ENCODE results near the gene ABCA7.

ABCA7 gene

DNA sequence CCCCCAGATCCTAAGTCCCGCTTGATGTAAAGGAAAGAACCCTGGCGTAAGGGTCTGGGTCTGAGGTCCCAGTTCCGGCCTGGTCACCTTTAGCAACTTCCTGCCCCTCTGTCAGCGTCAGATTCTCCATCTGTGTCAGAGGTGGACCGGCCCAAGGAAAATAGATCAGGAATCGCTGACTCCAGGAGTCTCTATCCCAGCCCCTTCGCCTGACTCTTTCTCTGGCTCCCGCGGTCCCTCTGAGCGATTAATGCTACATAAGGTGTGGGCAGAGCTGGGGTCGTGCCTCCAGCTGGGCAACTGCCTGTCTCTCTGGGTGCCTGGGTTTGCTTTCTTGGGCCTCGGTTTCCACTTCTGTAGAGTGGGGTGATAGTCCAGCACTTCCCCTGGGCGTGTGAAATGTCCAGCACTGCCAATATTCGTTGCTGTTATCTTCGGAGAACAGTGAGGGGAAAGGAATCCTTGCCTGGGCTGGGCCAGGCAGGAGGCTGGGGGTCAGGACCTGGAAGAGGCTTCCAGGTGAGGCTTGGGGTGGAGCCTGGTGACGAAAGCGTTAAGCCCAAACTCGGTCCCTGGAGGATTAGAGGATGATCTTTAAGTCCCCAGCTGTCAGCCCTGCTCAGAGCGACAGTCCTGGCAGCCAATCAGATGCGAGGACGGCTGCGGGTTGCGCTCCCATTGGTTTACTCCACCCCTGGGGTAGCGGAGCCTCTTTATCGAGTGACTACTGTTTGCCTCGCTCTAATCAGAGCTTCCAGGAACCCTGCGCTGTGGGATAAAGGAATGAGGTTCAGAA is 767 bp downstream of the ABCA7 start:
- peak; percentile 76 for DNase-seq (ENCODE audit: low read depth)

DNA sequence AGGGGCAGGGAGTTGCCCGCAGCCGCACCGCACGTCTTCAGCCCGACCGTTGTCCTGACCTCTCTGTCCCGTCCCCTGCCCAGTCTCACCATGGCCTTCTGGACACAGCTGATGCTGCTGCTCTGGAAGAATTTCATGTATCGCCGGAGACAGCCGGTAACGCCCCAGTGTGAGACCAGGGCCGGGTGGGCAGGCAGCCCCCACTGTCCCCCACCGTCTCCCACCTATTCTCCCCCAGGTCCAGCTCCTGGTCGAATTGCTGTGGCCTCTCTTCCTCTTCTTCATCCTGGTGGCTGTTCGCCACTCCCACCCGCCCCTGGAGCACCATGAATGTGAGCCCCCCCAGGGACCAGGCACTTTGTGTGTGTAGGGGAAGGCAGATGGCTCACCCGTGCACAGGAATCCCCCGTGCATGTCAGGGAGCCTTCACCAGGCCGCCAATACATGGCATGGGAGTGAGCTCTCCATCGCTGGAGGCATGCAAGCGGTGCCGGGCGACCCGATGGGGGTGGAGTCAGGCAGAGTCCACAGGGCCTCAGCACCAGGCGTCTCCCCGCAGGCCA is 1.4 kb downstream of the ABCA7 start:
- no peak for DNase-seq (ENCODE audit: low read depth)

DNA sequence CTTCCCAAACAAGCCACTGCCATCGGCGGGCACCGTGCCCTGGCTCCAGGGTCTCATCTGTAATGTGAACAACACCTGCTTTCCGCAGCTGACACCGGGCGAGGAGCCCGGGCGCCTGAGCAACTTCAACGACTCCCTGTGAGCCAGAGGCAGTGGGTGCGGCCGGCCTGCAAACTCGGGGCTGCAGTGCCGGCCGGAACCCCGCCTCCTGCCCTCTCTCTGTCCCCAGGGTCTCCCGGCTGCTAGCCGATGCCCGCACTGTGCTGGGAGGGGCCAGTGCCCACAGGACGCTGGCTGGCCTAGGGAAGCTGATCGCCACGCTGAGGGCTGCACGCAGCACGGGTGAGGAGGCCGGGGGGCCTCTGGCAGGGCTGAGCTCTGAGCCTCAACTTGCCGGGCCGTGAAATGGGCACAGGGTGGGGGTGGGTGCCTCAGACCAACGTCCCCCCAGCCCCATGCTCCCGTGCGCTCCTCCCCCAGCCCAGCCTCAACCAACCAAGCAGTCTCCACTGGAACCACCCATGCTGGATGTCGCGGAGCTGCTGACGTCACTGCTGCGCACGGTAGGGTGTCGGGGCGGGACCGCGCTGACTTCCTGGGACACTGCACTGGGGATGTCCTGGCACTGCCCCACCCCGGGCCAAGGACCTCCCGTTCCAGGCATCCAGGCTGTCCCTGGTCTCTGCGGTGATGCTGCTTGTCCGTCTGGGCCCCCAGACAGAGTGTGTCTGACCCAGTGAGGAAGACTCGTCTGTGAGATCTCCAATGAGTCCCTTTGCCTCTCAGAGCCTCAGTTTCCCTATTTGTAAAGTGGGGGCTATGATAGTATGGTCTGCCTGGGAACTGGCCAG is 2.2 kb downstream of the ABCA7 start:
- no peak for DNase-seq (ENCODE audit: low read depth)

DNA sequence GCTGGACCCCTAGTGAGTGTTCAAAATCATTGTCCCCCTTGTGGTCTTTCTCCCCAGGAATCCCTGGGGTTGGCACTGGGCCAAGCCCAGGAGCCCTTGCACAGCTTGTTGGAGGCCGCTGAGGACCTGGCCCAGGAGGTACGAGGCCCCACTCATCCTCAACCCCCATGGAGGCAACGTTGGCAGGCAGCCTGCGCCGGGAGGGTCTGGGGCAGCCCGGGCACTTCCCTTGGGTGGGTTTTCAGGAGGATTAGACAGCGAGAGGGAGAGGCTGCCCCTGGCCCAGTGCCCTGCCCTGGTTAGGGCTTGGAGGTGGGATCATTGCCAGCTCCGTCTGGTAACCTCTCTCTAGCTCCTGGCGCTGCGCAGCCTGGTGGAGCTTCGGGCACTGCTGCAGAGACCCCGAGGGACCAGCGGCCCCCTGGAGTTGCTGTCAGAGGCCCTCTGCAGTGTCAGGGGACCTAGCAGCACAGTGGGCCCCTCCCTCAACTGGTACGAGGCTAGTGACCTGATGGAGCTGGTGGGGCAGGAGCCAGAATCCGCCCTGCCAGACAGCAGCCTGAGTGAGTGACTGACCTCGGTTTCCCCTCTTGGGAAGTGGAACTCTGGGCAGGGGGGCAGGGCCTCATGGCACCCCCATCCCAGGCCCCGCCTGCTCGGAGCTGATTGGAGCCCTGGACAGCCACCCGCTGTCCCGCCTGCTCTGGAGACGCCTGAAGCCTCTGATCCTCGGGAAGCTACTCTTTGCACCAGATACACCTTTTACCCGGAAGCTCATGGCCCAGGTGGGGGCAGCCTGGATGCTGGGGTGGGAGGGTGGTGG is 3.0 kb downstream of the ABCA7 start:
- no peak for DNase-seq (ENCODE audit: low read depth)

DNA sequence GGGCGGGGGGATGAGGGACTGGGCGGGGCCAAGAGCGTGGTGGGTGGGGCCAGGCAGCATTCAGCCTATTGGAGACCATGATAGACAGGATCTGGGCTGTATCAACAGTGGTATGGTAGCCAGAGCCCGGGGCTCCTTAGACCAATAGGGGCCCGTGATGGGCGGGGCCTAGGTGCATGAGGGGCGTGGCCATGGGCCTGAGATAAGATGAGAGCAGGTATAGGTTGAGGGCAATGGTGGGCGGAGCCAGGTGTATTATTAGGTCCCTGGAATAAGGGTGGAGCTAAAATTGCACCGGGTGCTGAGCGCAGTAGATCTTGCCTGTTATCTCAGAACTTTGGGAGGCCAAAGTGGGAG is 5.3 kb downstream of the ABCA7 start:
- DNase-seq (ENCODE audit: low read depth): no peak

DNA sequence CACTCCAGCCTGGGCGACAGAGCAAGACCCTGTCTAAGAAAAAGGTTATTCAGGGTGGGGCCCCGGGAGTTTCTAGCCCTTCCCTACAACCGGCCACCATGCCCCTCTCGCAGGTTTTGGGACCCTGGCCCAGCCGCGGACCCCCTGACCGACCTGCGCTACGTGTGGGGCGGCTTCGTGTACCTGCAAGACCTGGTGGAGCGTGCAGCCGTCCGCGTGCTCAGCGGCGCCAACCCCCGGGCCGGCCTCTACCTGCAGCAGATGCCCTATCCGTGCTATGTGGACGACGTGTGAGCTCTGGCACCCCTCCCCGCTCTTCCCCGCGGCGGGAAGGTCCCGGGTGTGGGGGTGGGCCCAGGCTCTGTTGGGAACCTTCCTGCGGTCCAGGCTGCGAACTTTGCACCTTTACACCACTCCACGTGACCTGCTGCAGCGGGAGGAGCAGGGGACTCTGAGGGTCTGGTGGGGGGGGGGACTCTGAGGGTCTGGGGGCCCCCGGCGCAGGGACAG is 6.3 kb downstream of the ABCA7 start:
- DNase-seq (ENCODE audit: low read depth): no peak

DNA sequence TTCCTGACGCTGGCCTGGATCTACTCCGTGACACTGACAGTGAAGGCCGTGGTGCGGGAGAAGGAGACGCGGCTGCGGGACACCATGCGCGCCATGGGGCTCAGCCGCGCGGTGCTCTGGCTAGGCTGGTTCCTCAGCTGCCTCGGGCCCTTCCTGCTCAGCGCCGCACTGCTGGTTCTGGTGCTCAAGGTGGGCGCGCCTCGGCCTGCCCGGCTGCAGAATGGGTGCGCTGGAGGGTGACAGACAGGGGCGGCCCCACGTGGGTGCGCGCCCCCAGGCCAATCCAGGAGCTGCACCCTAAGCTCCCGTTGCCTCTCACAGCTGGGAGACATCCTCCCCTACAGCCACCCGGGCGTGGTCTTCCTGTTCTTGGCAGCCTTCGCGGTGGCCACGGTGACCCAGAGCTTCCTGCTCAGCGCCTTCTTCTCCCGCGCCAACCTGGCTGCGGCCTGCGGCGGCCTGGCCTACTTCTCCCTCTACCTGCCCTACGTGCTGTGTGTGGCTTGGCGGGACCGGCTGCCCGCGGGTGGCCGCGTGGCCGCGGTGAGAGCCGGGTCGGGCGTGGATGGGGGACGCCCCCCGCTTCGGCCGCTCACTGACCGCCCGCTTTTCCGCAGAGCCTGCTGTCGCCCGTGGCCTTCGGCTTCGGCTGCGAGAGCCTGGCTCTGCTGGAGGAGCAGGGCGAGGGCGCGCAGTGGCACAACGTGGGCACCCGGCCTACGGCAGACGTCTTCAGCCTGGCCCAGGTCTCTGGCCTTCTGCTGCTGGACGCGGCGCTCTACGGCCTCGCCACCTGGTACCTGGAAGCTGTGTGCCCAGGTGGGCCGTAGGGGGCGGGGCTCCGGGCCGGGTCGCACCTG is 7.2 kb downstream of the ABCA7 start:
- DNase-seq (ENCODE audit: low read depth): no peak

DNA sequence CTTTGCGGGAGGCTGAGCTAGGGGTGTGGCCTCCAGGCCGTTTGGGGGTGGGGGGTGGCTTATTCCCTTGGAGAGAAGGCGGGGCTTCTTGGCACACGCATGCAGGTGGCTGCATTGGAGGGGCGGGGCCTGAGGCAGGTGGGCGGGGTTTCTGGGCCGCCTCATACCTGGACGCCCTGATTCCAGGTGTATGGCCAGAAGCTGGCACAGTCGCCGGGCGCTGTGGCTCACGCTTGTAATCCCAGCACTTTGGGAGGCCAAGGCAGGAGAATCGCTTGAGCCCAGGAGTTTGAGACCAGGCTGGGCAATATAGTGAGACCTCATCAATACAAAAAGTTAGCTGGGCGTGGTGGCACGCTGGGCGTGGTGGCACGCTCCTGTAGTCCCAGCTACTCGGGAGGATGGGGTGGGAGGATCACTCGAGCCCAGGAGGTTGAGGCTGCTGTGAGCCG is 7.8 kb downstream of the ABCA7 start:
- no peak for DNase-seq (ENCODE audit: low read depth)

DNA sequence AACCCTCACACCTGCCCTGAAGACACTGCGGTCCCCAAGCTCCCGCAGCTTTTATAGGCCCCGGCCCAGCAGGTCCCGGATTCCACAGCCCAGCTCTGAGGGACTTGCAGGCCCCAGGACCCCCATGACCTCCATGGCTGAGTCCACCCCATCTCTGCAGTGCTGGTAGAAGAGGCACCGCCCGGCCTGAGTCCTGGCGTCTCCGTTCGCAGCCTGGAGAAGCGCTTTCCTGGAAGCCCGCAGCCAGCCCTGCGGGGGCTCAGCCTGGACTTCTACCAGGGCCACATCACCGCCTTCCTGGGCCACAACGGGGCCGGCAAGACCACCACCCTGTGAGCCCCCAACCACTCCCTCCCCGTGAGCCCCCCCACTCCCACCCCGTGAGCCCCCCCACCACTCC is 9.2 kb downstream of the ABCA7 start:
- DNase-seq (ENCODE audit: low read depth): no peak

DNA sequence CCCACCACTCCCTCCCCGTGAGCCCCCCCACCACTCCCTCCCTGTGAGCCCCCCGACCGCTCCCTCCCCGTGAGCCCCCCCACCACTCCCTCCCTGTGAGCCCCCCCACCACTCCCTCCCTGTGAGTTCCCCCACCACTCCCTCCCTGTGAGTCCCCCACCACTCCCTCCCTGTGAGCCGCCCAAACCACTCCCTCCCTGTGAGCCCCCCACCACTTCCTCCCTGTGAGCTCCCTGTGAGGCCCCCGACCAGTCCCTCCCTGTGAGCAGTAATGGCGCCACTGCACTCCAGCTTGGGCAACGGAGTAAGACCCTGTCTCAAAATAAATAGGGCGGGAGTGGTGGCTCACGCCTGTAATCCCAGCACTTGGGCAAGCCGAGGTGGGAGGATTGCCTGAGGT is 9.9 kb downstream of the ABCA7 start:
- DNase-seq (ENCODE audit: low read depth): no peak

DNA sequence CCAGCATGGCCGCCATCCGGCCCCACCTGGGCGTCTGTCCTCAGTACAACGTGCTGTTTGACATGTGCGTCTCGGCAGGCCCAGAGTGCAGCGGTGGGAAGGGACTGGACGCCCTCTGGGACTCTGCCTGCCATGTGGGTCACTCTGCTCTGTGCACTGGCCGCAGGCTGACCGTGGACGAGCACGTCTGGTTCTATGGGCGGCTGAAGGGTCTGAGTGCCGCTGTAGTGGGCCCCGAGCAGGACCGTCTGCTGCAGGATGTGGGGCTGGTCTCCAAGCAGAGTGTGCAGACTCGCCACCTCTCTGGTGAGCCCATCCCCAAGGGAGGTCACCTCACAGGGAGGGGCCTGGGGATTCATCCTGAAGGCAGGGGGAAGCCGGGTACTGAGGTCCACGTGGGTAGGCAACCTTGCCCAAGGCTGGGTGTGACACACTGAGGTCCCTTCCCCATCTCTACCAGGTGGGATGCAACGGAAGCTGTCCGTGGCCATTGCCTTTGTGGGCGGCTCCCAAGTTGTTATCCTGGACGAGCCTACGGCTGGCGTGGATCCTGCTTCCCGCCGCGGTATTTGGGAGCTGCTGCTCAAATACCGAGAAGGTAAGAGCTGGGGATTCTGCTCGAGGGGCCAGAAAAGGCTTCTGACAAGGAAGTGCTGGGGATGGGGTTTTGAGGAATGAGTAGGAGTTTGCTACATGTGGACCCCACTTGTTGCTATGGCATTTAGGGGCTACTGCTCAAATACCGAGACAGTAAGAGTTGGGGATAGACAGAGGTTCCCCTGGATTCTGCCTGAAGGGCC is 11.3 kb downstream of the ABCA7 start:
- DNase-seq (ENCODE audit: low read depth): no peak

DNA sequence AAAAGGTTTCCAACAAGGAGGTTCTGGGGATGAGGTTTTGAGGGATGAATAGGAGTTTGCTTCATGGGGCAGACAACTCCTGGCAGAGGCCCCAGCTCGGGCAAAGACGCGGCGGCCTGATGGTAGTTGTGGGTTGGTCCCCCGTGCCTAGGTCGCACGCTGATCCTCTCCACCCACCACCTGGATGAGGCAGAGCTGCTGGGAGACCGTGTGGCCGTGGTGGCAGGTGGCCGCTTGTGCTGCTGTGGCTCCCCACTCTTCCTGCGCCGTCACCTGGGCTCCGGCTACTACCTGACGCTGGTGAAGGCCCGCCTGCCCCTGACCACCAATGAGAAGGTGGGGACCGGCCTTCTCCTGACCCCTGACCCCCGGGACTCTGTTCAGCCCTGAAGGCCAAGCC is 11.9 kb downstream of the ABCA7 start:
- no peak for DNase-seq (ENCODE audit: low read depth)

DNA sequence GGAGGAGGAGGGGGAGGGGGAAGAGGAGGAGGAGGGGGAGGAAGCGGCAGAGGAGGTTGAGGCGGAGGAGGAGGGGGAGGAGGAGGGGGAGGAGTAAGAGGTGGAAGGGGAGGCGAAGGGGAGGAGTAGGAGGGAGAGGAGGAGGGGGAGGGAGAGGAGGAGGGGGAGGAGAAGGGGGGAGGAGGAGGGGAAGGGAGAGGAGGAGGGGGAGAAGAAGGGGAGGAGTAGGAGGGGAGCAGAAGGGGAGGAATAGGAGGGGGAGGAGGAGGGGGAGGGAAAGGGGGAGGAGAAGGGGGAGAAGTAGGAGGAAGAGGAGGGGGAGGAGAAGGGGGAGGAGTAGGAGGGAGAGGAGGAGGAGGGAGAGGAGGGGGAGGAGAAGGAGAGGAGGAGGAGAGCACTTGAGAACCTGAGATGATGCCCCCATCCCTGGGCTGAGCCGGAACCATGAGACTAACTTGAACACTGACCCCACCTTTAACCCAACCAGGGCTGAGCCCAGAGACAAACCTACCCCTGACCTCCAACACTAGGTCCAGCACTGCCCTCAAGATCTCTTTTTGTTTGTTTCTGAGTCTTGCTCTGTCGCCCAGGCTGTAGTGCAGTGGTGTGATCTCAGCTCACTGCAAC is 12.6 kb downstream of the ABCA7 start:
- no peak for DNase-seq (ENCODE audit: low read depth)

DNA sequence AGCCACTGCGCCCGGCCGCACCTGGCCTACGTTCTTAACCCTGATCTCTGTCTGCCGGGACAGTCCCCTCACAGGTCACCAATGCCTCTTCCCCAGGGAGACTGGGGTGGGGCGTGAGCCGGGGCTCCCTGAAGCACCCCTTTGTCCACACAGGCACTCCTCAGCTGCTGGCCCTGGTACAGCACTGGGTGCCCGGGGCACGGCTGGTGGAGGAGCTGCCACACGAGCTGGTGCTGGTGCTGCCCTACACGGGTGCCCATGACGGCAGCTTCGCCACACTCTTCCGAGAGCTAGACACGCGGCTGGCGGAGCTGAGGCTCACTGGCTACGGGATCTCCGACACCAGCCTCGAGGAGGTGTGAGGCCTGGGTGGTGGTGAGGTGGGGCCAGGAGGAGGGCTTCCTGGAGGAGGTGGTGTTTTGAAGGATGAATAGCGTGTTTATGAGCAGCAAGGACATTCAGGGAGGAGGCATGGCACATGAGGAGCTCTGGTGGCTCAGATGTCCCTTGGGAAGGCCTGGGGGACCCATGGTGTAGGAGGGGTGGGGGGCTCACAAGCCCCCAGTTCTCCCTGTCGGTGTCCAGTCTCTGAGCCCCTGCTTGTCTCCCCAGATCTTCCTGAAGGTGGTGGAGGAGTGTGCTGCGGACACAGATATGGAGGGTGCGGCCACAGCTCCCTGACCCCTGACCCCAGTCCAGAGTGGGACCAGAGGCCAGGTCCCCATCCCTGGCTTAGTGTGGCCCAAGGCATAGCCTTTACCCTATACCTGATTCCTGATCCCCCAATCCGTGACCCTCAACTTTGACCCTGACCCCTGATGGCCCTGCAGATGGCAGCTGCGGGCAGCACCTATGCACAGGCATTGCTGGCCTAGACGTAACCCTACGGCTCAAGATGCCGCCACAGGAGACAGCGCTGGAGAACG is 13.5 kb downstream of the ABCA7 start:
- DNase-seq (ENCODE audit: low read depth): no peak

DNA sequence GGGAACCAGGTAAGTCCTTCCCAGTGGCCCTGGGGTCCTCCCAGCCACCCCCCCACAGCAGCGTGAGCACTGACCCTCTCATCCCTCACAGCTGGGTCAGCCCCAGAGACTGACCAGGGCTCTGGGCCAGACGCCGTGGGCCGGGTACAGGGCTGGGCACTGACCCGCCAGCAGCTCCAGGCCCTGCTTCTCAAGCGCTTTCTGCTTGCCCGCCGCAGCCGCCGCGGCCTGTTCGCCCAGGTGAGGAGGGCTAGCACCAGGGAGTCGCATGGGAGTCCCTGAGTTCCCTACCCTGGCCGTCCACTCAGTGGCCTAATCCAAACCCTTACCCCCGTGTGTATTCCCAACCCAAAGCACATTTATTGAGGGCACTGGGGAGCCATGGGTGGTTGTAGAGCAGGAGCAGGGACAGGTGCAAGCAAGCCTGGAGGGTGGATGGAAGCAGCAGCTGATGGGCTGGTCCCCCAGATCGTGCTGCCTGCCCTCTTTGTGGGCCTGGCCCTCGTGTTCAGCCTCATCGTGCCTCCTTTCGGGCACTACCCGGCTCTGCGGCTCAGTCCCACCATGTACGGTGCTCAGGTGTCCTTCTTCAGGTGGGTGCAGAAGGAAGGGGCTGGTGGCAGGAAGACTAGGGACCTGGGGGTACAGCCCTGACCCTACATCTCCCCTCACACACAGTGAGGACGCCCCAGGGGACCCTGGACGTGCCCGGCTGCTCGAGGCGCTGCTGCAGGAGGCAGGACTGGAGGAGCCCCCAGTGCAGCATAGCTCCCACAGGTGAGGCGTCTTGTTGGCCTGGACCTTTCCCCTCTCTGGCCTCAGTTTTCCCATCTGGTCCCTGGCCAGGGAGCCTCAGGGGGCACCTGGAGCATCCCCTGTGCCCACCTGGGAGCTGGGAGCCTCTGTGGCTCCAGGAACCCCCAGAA is 14.5 kb downstream of the ABCA7 start:
- DNase-seq (ENCODE audit: low read depth): no peak

DNA sequence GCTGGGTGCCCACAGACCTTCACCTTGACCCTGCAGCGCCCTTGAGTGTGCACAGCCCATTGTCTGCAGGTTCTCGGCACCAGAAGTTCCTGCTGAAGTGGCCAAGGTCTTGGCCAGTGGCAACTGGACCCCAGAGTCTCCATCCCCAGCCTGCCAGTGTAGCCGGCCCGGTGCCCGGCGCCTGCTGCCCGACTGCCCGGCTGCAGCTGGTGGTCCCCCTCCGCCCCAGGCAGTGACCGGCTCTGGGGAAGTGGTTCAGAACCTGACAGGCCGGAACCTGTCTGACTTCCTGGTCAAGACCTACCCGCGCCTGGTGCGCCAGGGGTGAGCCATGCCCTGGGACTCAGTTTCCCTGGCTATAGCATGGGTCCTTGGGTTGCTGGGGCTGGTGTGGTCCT is 15.1 kb downstream of the ABCA7 start:
- no peak for DNase-seq (ENCODE audit: low read depth)

DNA sequence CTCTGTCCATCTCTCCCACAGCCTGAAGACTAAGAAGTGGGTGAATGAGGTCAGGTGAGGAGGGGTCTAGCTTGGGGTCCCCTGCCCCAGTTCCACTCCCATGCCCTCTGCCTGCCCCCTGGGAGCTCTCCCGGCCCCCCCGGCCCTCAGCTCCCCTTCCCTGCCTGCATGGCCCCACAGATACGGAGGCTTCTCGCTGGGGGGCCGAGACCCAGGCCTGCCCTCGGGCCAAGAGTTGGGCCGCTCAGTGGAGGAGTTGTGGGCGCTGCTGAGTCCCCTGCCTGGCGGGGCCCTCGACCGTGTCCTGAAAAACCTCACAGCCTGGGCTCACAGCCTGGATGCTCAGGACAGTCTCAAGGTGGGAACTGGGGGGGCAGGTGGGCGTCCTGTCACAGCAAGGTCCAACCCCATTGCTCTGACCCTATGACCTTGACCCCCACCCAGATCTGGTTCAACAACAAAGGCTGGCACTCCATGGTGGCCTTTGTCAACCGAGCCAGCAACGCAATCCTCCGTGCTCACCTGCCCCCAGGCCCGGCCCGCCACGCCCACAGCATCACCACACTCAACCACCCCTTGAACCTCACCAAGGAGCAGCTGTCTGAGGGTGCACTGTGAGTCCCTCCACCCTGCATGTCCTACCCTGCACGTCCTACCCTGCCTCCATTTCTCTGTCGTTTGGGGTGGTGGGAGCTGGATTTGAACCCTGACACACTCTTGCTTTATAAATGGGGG is 16.1 kb downstream of the ABCA7 start:
- DNase-seq (ENCODE audit: low read depth): no peak
